RWPE1 (cell line): ENCODE measurements around the gene CDH26.

Experiments
- CTCF ChIA-PET: fragments of 350-600 bp; sonication (Branson Sonifier 250); formaldehyde crosslinking; extraction: SDS; loops from one replicate; lab custom pipeline; 2021; lab: Yijun Ruan, JAX
- POLR2A ChIA-PET: fragments of 400-600 bp; formaldehyde crosslinking; extraction: SDS; loops from one replicate; lab custom pipeline; 2020; ENCODE audit warnings: antibody characterized with exemption; ENCODE audit not compliant: low non-redundant PET; lab: Yijun Ruan, JAX
- DNase-seq: peaks from one replicate; pipeline ENCODE4 v3.0.0; 2012; ENCODE audit warnings: low spot score
- H3K27ac ChIP-seq: fragments of 450-650 bp; 2 replicates; pipeline ENCODE4 v1.5.1; 2017
- TF ChIP-seq, protein P1 (sequence below): fragments of 450-650 bp; conservative IDR thresholded peaks from 2 replicates; pipeline ENCODE4 v1.5.1; 2017; ENCODE audit warnings: low read depth, mild to moderate bottlenecking

The CDH26 gene

GRCh38 chr20:59939052-59939878, 19.0 kb upstream of the CDH26 start:
- ChIA-PET POLR2A (no interaction called here), CTCF (interaction anchor here (0.7 to 1.7 kb wide), 6 partner anchors 9 to 367 kb away, joined by 3 to 6 read pairs (median 4); no protein-coding TSS in a partner anchor)
- TF ChIP-seq, protein P1, sequence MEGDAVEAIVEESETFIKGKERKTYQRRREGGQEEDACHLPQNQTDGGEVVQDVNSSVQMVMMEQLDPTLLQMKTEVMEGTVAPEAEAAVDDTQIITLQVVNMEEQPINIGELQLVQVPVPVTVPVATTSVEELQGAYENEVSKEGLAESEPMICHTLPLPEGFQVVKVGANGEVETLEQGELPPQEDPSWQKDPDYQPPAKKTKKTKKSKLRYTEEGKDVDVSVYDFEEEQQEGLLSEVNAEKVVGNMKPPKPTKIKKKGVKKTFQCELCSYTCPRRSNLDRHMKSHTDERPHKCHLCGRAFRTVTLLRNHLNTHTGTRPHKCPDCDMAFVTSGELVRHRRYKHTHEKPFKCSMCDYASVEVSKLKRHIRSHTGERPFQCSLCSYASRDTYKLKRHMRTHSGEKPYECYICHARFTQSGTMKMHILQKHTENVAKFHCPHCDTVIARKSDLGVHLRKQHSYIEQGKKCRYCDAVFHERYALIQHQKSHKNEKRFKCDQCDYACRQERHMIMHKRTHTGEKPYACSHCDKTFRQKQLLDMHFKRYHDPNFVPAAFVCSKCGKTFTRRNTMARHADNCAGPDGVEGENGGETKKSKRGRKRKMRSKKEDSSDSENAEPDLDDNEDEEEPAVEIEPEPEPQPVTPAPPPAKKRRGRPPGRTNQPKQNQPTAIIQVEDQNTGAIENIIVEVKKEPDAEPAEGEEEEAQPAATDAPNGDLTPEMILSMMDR: no peak
- peak; percentile 41 for DNase-seq
- H3K27ac ChIP-seq: peak overlapping the region; percentile 97

DNA sequence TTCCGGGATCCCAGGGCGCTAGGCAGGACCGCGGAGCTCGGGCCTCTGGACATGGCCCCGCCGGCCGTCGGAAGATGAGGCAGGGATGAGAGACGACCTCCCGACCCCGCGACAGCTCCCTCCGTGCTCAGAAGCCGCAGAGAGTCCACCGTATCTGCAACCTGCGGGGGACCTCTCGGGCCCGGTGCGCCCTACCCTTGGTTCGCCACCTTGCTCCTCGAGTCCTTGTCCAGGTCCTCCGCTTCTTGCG, 18.4 kb upstream of the CDH26 start:
- no peak for DNase-seq
- CTCF ChIA-PET: interaction anchor here (0.6 to 1.4 kb wide), 4 partner anchors 9 to 877 kb away, joined by 4 to 6 read pairs (median 5); no protein-coding TSS in a partner anchor
- TF ChIP-seq, protein P1: no peak
- POLR2A ChIA-PET: interaction anchor here (0.5 to 1.5 kb wide), 2 partner anchors 8 to 38 kb away, joined by 3 to 5 read pairs; no protein-coding TSS in a partner anchor
- peak overlapping the region; percentile 97 for H3K27ac ChIP-seq

- ChIA-PET POLR2A (interaction anchor here (0.5 to 1.5 kb wide), 3 partner anchors 8 to 45 kb away, joined by 3 to 5 read pairs (median 3); no protein-coding TSS in a partner anchor), CTCF (interaction anchor here (0.5 to 1.4 kb wide), 8 partner anchors 8 to 877 kb away, joined by 3 to 6 read pairs (median 4); no protein-coding TSS in a partner anchor)
- DNase-seq: peak; percentile 99
- peak within 1 kb of the TSS; percentile 97 for H3K27ac ChIP-seq
- TF ChIP-seq, protein P1: 0 out of 2 replicates have a peak, but pooled peaks have one; percentile 11
Measured at GRCh38 chr20:59940129-59940955, 17.9 kb upstream of the CDH26 start, which contains the start of the genes FAM217B and PPP1R3D. FAM217B (plus strand) TSS chr20:59940389; CDS start chr20:59943944, 3,555 bp downstream. PPP1R3D (minus strand) TSS chr20:59940305; CDS start chr20:59939931, 374 bp downstream.

GRCh38 chr20:59940956-59941294, 17.3 kb upstream of the CDH26 start:
- no peak for DNase-seq
- TF ChIP-seq, protein P1: no peak
- ChIA-PET POLR2A (interaction anchor here (0.5 to 1.5 kb wide), 3 partner anchors 9 to 263 kb away, joined by 3 read pairs; no protein-coding TSS in a partner anchor), CTCF (interaction anchor here (0.5 to 1.4 kb wide), 4 partner anchors 16 to 369 kb away, joined by 3 to 5 read pairs (median 3); no protein-coding TSS in a partner anchor)
- peak overlapping the region; percentile 97 for H3K27ac ChIP-seq

DNA sequence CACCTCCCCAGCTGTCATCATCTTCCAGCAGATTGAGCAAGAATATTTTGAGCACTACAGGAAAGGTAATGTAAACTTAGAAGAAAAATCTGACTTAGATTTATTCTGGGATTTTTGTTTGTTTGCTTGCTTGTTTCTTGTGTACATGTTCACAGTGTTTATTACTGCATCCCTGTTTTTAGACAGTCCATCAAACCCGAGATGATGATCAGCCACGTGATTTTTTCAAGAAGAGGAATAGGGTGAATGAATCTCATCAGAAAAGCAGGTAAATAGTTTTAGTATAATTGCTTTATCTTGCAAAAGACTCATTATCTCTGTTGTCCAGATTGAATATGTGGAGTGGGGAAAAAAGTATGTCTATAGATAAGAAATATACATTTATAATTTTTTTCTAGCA, 16.0 kb upstream of the CDH26 start:
- POLR2A ChIA-PET: no interaction called here
- H3K27ac ChIP-seq: no peak overlapping the region
- no peak for DNase-seq
- TF ChIP-seq, protein P1: no peak
- CTCF ChIA-PET: no interaction called here

- DNase-seq: no peak
- ChIA-PET CTCF (interaction anchor here (1.2 to 1.5 kb wide), 2 partner anchors 9 to 11 kb away, joined by 6 to 7 read pairs; partner anchors contain the start of gene SYCP2), POLR2A (interaction anchor here (0.9 kb wide), 1 partner anchor 18 kb away, joined by 3 read pairs; no protein-coding TSS in a partner anchor)
- no peak overlapping the region for H3K27ac ChIP-seq
- TF ChIP-seq, protein P1: no peak
Measured at GRCh38 chr20:59944726-59945125, 13.5 kb upstream of the CDH26 start.
